H9 (cell line): ENCODE measurements around the gene NPBWR2. TPM values are rescaled to one million over a fixed set of nuclear protein-coding genes. Genes with fewer than 3 reads are reported as not detected.

Experiments used
- DNase-seq: peaks from one replicate; pipeline ENCODE4 v3.0.0-alpha.2; 2017
- H2AFZ ChIP-seq: one replicate; pipeline ENCODE4 v1.6.1; 2013; ENCODE audit warnings: mild to moderate bottlenecking, low read length, control low read depth, moderate library complexity
- H2AK5ac ChIP-seq: 2 replicates; pipeline ENCODE4 v1.6.1; 2013; ENCODE audit warnings: low read length, control low read depth, mixed read lengths; ENCODE audit not compliant: insufficient read length
- H2BK120ac ChIP-seq: one replicate; pipeline ENCODE4 v1.6.1; 2013; ENCODE audit warnings: low read depth, mild to moderate bottlenecking, low read length, control low read depth, inconsistent platforms; ENCODE audit not compliant: poor library complexity, severe bottlenecking
- H2BK12ac ChIP-seq: 2 replicates; pipeline ENCODE4 v1.6.1; 2013; ENCODE audit warnings: low read length, control low read depth, mixed read lengths, low read depth; ENCODE audit not compliant: insufficient read length
- H2BK15ac ChIP-seq: 2 replicates; pipeline ENCODE4 v1.6.1; 2013; ENCODE audit warnings: low read depth, low read length, control low read depth
- H2BK20ac ChIP-seq: one replicate; pipeline ENCODE4 v1.6.1; 2013; ENCODE audit warnings: low read depth, mild to moderate bottlenecking, low read length, control low read depth, inconsistent platforms; ENCODE audit not compliant: poor library complexity, severe bottlenecking
- H2BK5ac ChIP-seq: 2 replicates; pipeline ENCODE4 v1.6.1; 2013; ENCODE audit warnings: low read length, control low read depth, mixed read lengths; ENCODE audit not compliant: insufficient read length
- H3K14ac ChIP-seq: 2 replicates; pipeline ENCODE4 v1.6.1; 2013; ENCODE audit warnings: low read length, control low read depth; ENCODE audit not compliant: insufficient read depth
- H3K18ac ChIP-seq: 2 replicates; pipeline ENCODE4 v1.6.1; 2013; ENCODE audit warnings: low read depth, mild to moderate bottlenecking, mixed read lengths, low read length, control low read depth; ENCODE audit not compliant: insufficient read length
- H3K23ac ChIP-seq: 2 replicates; pipeline ENCODE4 v1.6.1; 2013; ENCODE audit warnings: low read length, control low read depth, mixed read lengths, low read depth; ENCODE audit not compliant: insufficient read length
- H3K23me2 ChIP-seq: 2 replicates; pipeline ENCODE4 v1.6.1; 2013; ENCODE audit warnings: low read depth, mild to moderate bottlenecking, mixed read lengths, low read length, control low read depth; ENCODE audit not compliant: insufficient read length, poor library complexity, severe bottlenecking
- H3K27ac ChIP-seq: 2 replicates; pipeline ENCODE4 v1.5.1; 2013; ENCODE audit warnings: low read length, control low read depth, mixed read lengths, low read depth; ENCODE audit not compliant: insufficient read length
- H3K27me3 ChIP-seq: 2 replicates; pipeline ENCODE4 v1.6.1; 2013; ENCODE audit warnings: low read length, control low read depth, inconsistent platforms; ENCODE audit not compliant: insufficient read depth
- H3K4ac ChIP-seq: 2 replicates; pipeline ENCODE4 v1.6.1; 2013; ENCODE audit warnings: low read depth, mild to moderate bottlenecking, control low read depth, inconsistent platforms, low read length, moderate library complexity
- H3K4me1 ChIP-seq: 2 replicates; pipeline ENCODE4 v1.6.1; 2013; ENCODE audit warnings: low read length, control low read depth, inconsistent platforms; ENCODE audit not compliant: insufficient read depth
- H3K4me2 ChIP-seq: 2 replicates; pipeline ENCODE4 v1.6.1; 2013; ENCODE audit warnings: low read length, control low read depth, mixed read lengths; ENCODE audit not compliant: insufficient read length, insufficient read depth
- H3K56ac ChIP-seq: 2 replicates; pipeline ENCODE4 v1.6.1; 2013; ENCODE audit warnings: low read depth, mild to moderate bottlenecking, mixed read lengths, low read length, control low read depth; ENCODE audit not compliant: insufficient read length
- H3K79me1 ChIP-seq: 2 replicates; pipeline ENCODE4 v1.6.1; 2013; ENCODE audit warnings: low read depth, mild to moderate bottlenecking, moderate library complexity, low read length, control low read depth, inconsistent platforms; ENCODE audit not compliant: insufficient read depth, poor library complexity, severe bottlenecking
- H3K79me2 ChIP-seq: 2 replicates; pipeline ENCODE4 v1.6.1; 2013; ENCODE audit warnings: low read length, control low read depth, inconsistent platforms; ENCODE audit not compliant: insufficient read depth
- H3K9ac ChIP-seq: 2 replicates; pipeline ENCODE4 v1.6.1; 2013; ENCODE audit warnings: low read length, control low read depth, mixed read lengths; ENCODE audit not compliant: insufficient read length; ENCODE audit errors: extremely low read depth
- H3K9me3 ChIP-seq: one replicate; pipeline ENCODE4 v1.6.1; 2013; ENCODE audit warnings: low read depth, low read length, inconsistent platforms; ENCODE audit not compliant: control insufficient read depth
- H3T11ph ChIP-seq: one replicate; pipeline ENCODE4 v1.6.1; 2013; ENCODE audit warnings: mild to moderate bottlenecking, low read length, control low read depth, inconsistent platforms
- H4K20me1 ChIP-seq: one replicate; pipeline ENCODE4 v1.6.1; 2013; ENCODE audit not compliant: control insufficient read depth, insufficient read length, insufficient read depth
- H4K5ac ChIP-seq: 2 replicates; pipeline ENCODE4 v1.6.1; 2013; ENCODE audit warnings: low read depth, mild to moderate bottlenecking, mixed read lengths, low read length, control low read depth; ENCODE audit not compliant: insufficient read length
- H4K8ac ChIP-seq: replicated peaks from 2 replicates; pipeline ENCODE4 v1.6.1; 2013; ENCODE audit warnings: low read length, control low read depth, mixed read lengths, low read depth; ENCODE audit not compliant: insufficient read length
- H4K91ac ChIP-seq: 2 replicates; pipeline ENCODE4 v1.6.1; 2013; ENCODE audit warnings: low read depth, mild to moderate bottlenecking, moderate library complexity, mixed read lengths, low read length, control low read depth; ENCODE audit not compliant: insufficient read length
- H3K27ac Mint-ChIP-seq, 3 experiments: 2 replicates in 2 of 3; 3 replicates in 1 of 3; pipeline ENCODE4 v1.8.0; 2020 to 2021; ENCODE audit warnings: mixed read lengths in 3 of 3, mild to moderate bottlenecking in 1 of 3, moderate library complexity in 1 of 3
- H3K27me3 Mint-ChIP-seq: 2 replicates; pipeline ENCODE4 v1.8.0; 2021; ENCODE audit warnings: low read depth, mild to moderate bottlenecking, moderate library complexity, mixed read lengths
- H3K36me3 Mint-ChIP-seq, 3 experiments: 2 replicates in 2 of 3; 3 replicates in 1 of 3; pipeline ENCODE4 v1.8.0; 2020 to 2021; ENCODE audit warnings: low read depth in 3 of 3, mixed read lengths in 3 of 3; ENCODE audit not compliant: insufficient read depth in 1 of 3
- H3K4me1 Mint-ChIP-seq, 2 experiments: 2 replicates each; pipeline ENCODE4 v1.8.0; 2020; ENCODE audit warnings: mixed read lengths in 2 of 2
- H3K4me3 Mint-ChIP-seq, 2 experiments: 2 replicates in 1 of 2; 3 replicates in 1 of 2; pipeline ENCODE4 v1.8.0; 2020 to 2021; ENCODE audit warnings: mild to moderate bottlenecking in 2 of 2, mixed read lengths in 2 of 2, moderate library complexity in 1 of 2
- H3K9me3 Mint-ChIP-seq, 2 experiments: 2 replicates in 1 of 2; 3 replicates in 1 of 2; pipeline ENCODE4 v1.8.0; 2020; ENCODE audit warnings: mild to moderate bottlenecking in 2 of 2, mixed read lengths in 2 of 2, moderate library complexity in 1 of 2
- CTCF ChIP-seq: fragments of 200-600 bp; sonication (generic); conservative IDR thresholded peaks from 3 replicates; pipeline ENCODE4 v1.8.0; 2021; ENCODE audit warnings: antibody characterized with exemption, mild to moderate bottlenecking
- WGBS: extraction: QIAGEN DNeasy Blood & Tissue Kit; methylation state at CpG from one replicate; pipeline ENCODE4 v1.1.7; 2013; ENCODE audit warnings: missing lambda C conversion rate, low lambda C conversion rate, mixed read lengths; ENCODE audit not compliant: insufficient read length; ENCODE audit errors: extremely low coverage; 5-methylcytosine and 5-hydroxymethylcytosine counted together
- total RNA-seq: library from RNA; stranded (reverse); gene quantifications from 2 replicates; pipeline ENCODE4 v1.2.1, GENCODE V29; 2021

The NPBWR2 gene
- total RNA-seq, 1 experiment from 2014 or later: not detected

GRCh38 chr20:64095927-64096326 lies 11.4 kb downstream of the NPBWR2 start:
- Histone ChIP-seq H3K23ac (no peak overlapping the region), H3T11ph (no peak overlapping the region), H3K56ac (no peak overlapping the region), H3K23me2 (no peaks in the 10 kb centered on the region), H3K14ac (no peak overlapping the region; the same call in 1 of the 2 replicates), H2BK20ac (no peak overlapping the region), H3K79me2 (no peaks in the 10 kb centered on the region), H2BK12ac (no peak overlapping the region), H3K18ac (no peak overlapping the region), H4K8ac (no peak overlapping the region), H3K4me2 (no peak overlapping the region), H3K79me1 (no peaks in the 10 kb centered on the region), H3K9ac (no peak overlapping the region), H3K27me3 (no peaks in the 10 kb centered on the region), H2AK5ac (no peak overlapping the region), H3K9me3 (no peaks in the 10 kb centered on the region), H2BK5ac (no peak overlapping the region), H2BK15ac (no peak overlapping the region), H2BK120ac (no peak overlapping the region), H3K4me1 (no peaks in the 10 kb centered on the region; the same call in 1 of the 2 replicates), H4K5ac (no peak overlapping the region), H3K4ac (no peak overlapping the region), H4K91ac (no peak overlapping the region), H2AFZ (no peak overlapping the region), H3K27ac (no peak overlapping the region), H4K20me1 (no peaks in the 10 kb centered on the region)
- DNase-seq: no peak
- WGBS: no CpG with 5 or more reads among the region's 11 CpGs
- peaks cover 5% of the 10 kb centered on the region in 2 experiments for H3K9me3 Mint-ChIP-seq
- H3K4me1 Mint-ChIP-seq: peaks cover 6 to 11% of the 10 kb centered on the region in 2 experiments
- no peak overlapping the region for H3K4me3 Mint-ChIP-seq
- H3K27ac Mint-ChIP-seq: no peak overlapping the region
- no peak for TF ChIP-seq CTCF
- peaks cover 26% of the 10 kb centered on the region for H3K27me3 Mint-ChIP-seq
- peaks cover 2 to 5% (median 2%) of the 10 kb centered on the region in 3 experiments; a peak in 5 of 7 replicates for H3K36me3 Mint-ChIP-seq
